Transverse colon (tissue), 4 donors: ENCODE data around the gene PRSS12.

ENCODE experiments used
- EP300 ChIP-seq: sonication (generic); formaldehyde crosslinking; IDR thresholded peaks from one replicate; pipeline ENCODE4 v1.6.1; 2017; ENCODE audit warnings: antibody characterized with exemption, low read depth
- POLR2A ChIP-seq: fragments of 450-650 bp; IDR thresholded peaks from one replicate; pipeline ENCODE4 v1.6.1; 2016; ENCODE audit warnings: antibody characterized with exemption, mild to moderate bottlenecking, moderate library complexity
- POLR2AphosphoS5 ChIP-seq, 3 donors: sonication (generic); formaldehyde crosslinking; IDR thresholded peaks; one replicate each; pipeline ENCODE4 v1.6.1; 2016; ENCODE audit warnings: antibody characterized with exemption in 3 of 3
- TF ChIP-seq, protein P1 (sequence below), 5 experiments: fragments of 200-600 bp in 3 of 5; fragments of 450-650 bp in 2 of 5; sonication (generic) in 3 of 5; IDR thresholded peaks; 1 replicate in 2 of 5; 2 replicates in 3 of 5; pipeline ENCODE4 v1.5.1; 2016 to 2017; ENCODE audit warnings: antibody characterized with exemption in 5 of 5, inconsistent platforms in 3 of 5, mild to moderate bottlenecking in 2 of 5, moderate library complexity in 1 of 5

DNA sequence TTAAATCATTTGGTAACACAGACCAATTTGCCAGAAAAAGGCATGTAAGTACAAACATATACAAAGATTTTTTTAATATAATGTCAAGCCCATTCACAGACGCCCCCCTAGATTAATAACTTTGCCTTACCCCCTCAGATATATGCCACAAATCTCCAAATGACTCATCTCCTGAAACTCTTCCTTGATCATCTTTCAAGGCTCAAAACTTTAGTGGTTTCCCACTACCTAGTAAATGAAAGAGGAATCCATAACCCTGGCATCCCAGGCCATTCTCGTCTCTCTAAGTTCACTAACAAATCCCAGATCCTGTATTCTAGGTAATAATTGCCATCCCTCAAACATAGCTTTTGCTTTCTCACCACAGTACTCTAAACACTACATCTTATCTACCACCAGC is 61.9 kb downstream of the PRSS12 start:
- TF ChIP-seq POLR2A (no peak), POLR2AphosphoS5 (IDR thresholded peaks at IDR 0.05) (no peak), EP300 (no peak)
- TF ChIP-seq, protein P1, sequence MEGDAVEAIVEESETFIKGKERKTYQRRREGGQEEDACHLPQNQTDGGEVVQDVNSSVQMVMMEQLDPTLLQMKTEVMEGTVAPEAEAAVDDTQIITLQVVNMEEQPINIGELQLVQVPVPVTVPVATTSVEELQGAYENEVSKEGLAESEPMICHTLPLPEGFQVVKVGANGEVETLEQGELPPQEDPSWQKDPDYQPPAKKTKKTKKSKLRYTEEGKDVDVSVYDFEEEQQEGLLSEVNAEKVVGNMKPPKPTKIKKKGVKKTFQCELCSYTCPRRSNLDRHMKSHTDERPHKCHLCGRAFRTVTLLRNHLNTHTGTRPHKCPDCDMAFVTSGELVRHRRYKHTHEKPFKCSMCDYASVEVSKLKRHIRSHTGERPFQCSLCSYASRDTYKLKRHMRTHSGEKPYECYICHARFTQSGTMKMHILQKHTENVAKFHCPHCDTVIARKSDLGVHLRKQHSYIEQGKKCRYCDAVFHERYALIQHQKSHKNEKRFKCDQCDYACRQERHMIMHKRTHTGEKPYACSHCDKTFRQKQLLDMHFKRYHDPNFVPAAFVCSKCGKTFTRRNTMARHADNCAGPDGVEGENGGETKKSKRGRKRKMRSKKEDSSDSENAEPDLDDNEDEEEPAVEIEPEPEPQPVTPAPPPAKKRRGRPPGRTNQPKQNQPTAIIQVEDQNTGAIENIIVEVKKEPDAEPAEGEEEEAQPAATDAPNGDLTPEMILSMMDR (IDR thresholded peaks at IDR 0.05) = no peak
